Naive thymus-derived CD8-positive, alpha-beta T cell (primary cell): ENCODE results near the gene PLXDC2. TPM values are rescaled to one million over a fixed set of nuclear protein-coding genes. Genes with fewer than 3 reads are reported as not detected.

ENCODE experiments used
- ATAC-seq, 2 donors: fragments of 150-1000 bp; cut with Tn5 transposase in 1 of 2; sonication (Bioruptor Pico), chemical (Tn5 transposase) in 1 of 2; 1 replicate in 1 of 2; 2 replicates in 1 of 2; pipeline ENCODE4 v1.10.0; 2021; ENCODE audit warnings: mild to moderate bottlenecking in 2 of 2, moderate library complexity in 2 of 2
- POLR2A ChIA-PET: fragments of 350-600 bp; sonication (Branson Sonifier 250); formaldehyde crosslinking; loops from one replicate; lab custom pipeline; 2021; ENCODE audit warnings: antibody characterized with exemption; lab: Charles Lee
- DNase-seq, 10 donors: peaks; one replicate each; pipeline versions ENCODE4 v3.0.0 to v3.0.0-alpha.2; 2020 to 2022
- H3K27ac Mint-ChIP-seq, 10 donors: one replicate each; pipeline ENCODE4 v1.8.0; 2020 to 2022; ENCODE audit warnings: mild to moderate bottlenecking in 10 of 10, mixed read lengths in 10 of 10, moderate library complexity in 4 of 10, inconsistent platforms in 1 of 10
- H3K27me3 Mint-ChIP-seq, 5 donors: one replicate each; pipeline ENCODE4 v1.8.0; 2021 to 2022; ENCODE audit warnings: mixed read lengths in 5 of 5
- H3K36me3 Mint-ChIP-seq, 3 donors: one replicate each; pipeline ENCODE4 v1.8.0; 2020 to 2022; ENCODE audit warnings: mixed read lengths in 3 of 3, mild to moderate bottlenecking in 2 of 3, inconsistent platforms in 1 of 3
- H3K4me1 Mint-ChIP-seq, 4 donors: one replicate each; pipeline ENCODE4 v1.8.0; 2021 to 2022; ENCODE audit warnings: mixed read lengths in 4 of 4
- H3K4me3 Mint-ChIP-seq, 10 donors: one replicate each; pipeline ENCODE4 v1.8.0; 2020 to 2022; ENCODE audit warnings: mild to moderate bottlenecking in 10 of 10, mixed read lengths in 10 of 10, moderate library complexity in 6 of 10, inconsistent platforms in 1 of 10
- H3K9me3 Mint-ChIP-seq, 9 donors: one replicate each; pipeline ENCODE4 v1.8.0; 2020 to 2022; ENCODE audit warnings: mixed read lengths in 9 of 9, mild to moderate bottlenecking in 3 of 9, inconsistent platforms in 1 of 9, moderate library complexity in 1 of 9
- polyA plus RNA-seq, 3 donors: library from polyadenylated mRNA; unstranded; fragments of 300-500 nt; fragmentation: Illumina TruSeq; gene quantifications; one replicate each; pipeline ENCODE4 v1.2.3, GENCODE V29; 2021
- total RNA-seq, 8 experiments: library from RNA in 2 of 8; stranded (reverse) in 2 of 8; gene quantifications; one replicate each; pipeline ENCODE4 v1.2.3 and lab custom pipeline; 2021 to 2026

PLXDC2 gene
- total and polyA plus RNA-seq, 5 experiments from 2014 or later: 0.07 to 0.44 (median 0.31) TPM; not detected in 2

DNA sequence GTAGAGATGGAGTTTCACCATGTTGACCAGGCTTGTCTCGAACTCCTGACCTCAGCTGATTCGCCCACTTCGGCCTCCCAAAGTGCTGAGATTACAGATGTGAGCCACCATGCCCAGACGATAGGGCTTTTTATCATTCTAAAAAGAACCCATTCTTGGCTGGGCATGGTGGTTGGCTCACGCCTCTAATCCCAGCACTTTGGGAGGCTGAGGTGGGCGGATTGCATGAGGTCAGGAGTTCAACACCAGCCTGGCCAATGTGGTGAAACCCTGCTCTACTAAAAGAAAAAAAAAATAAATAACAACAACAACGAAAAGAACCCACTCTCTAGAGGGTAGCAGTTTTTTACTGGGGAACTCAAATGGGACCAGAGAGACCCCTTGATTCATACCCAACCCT lies 112.7 kb downstream of the PLXDC2 start:
- POLR2A ChIA-PET: no interaction called here

DNA sequence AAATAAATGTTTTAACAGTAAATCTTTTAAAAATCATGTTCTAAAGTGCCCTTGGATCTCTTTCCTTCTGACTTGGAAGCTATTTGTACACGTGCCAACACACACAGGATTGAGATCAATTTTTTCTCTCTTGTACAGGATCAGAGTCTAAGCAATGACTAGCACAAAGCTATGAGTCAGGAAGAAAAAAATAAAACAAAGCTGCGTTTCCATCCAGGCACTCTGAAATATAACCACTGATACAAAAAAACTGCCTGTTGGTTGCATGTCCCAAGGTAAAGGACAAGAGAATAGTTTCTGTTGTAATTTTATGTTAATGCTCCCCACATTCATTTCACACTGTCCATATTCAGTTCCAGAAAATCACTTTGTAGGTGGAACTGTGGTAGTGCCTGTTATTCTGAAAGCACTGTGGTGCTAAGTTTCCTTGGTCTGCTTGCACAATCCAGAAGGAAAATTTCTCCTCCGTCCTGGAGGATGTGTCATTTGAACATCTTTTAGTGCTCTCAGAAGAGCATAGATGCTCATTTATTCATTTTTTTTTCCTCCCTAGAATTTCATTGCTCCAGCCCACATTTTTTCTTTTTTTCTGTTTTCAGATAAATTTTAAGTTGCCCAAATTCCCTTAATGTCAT lies 113.4 kb downstream of the PLXDC2 start:
- Mint-ChIP-seq H3K4me3 (no peak overlapping the region), H3K4me1 (peaks cover 0 to 3% (median 0%) of the 10 kb centered on the region in 4 donors), H3K27me3 (no peaks in the 10 kb centered on the region), H3K36me3 (peaks cover 0 to 5% (median 0%) of the 10 kb centered on the region in 3 donors), H3K27ac (no peak overlapping the region), H3K9me3 (peaks cover 0 to 13% (median 0%) of the 10 kb centered on the region in 9 donors)
- no peak for ATAC-seq
- POLR2A ChIA-PET: no interaction called here
- no peak for DNase-seq

More for the DNA sequence above, 112.7 kb downstream of the PLXDC2 start:
- Mint-ChIP-seq H3K27me3 (no peaks in the 10 kb centered on the region), H3K4me1 (peaks cover 0 to 3% (median 0%) of the 10 kb centered on the region in 4 donors), H3K4me3 (no peak overlapping the region), H3K36me3 (peaks cover 0 to 5% (median 0%) of the 10 kb centered on the region in 3 donors), H3K9me3 (peaks cover 0 to 13% (median 0%) of the 10 kb centered on the region in 9 donors), H3K27ac (no peak overlapping the region)
- ATAC-seq: no peak
- no peak for DNase-seq

DNA sequence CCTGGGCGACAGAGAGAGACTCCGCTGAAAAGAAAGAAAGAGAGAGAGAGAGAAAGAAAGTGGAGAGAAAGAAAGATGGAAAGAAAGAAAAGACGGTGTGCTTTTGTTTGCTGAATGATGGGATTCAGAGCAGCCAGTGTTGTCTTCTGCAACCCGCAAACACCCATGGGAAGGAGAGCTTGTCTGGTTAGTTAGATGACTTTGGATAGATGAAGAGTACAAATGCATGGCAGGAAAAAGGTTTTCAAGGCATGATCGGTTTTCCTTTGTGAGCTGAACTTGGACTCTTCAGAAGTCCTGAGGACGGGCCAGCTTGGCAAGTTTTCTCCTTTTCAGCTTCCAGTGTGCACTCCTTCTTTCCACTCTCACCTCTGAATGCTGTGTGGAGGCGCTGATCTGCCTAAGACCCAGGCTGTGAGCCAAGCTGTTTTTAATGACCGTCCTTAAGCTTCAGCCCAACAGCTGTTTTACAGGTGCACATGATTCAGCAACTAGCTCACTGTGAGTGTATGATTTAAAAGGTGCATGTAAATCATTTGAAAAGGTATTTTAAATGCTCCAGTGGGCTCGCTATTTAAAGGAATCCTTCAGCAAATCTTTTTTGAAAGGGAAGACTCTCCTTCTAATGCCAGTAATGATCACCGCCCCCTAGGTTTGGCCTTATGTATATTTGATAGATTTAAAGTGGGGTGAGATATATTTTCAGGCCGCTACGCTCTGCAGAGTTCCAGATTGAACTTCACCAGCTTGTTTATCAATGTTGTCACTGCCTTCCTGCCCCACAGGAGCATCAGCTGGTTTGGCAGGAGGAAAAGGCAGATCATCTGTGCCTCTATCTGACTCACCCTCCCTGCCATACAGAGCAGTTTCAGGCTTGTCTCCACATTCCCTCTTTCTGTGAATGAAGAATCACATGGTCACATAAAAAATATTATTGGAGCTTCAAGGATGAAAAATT lies 115.0 kb downstream of the PLXDC2 start:
- peaks cover 0 to 3% (median 0%) of the 10 kb centered on the region in 4 donors for H3K4me1 Mint-ChIP-seq
- no peak for DNase-seq
- H3K27ac Mint-ChIP-seq: no peak overlapping the region
- no peaks in the 10 kb centered on the region for H3K27me3 Mint-ChIP-seq
- H3K9me3 Mint-ChIP-seq: peaks cover 0 to 13% (median 0%) of the 10 kb centered on the region in 9 donors
- POLR2A ChIA-PET: no interaction called here
- H3K4me3 Mint-ChIP-seq: no peak overlapping the region
- ATAC-seq: no peak
- H3K36me3 Mint-ChIP-seq: peaks cover 0 to 5% (median 0%) of the 10 kb centered on the region in 3 donors

DNA sequence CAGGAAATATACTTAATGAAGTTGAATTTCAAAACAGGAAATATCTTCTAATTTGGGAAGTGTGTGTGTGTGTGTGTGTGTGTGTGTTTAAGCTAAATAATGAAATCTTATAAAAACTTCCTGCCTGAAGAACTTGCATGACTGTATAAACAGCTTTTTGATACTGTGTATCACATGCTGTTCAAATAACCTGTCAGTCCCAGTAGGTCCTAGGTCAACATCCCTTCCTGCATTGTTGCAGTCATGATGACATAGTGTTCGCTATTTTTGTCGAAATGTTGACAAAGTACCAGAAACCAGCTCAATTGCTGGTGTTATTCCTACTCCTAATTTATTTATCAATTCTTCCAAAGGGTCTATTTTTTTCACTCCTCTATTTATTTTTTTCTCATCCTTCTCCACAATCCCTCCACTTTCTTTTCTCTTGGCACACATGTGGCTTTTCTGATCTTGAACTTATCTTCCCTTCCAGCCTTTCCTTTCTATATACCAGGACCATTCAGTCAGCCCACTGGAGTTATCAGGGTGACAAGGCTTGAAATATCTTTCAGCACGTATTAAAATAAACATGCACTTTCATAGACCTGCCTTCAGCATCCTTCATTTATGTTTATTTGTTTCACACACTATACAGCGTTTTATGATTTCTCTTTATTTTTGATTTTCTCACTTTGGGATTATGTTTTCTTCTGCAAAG lies 115.8 kb downstream of the PLXDC2 start:
- no peak overlapping the region for H3K4me3 Mint-ChIP-seq
- no peak overlapping the region for H3K27ac Mint-ChIP-seq
- peaks cover 0 to 13% (median 0%) of the 10 kb centered on the region in 9 donors for H3K9me3 Mint-ChIP-seq
- no peaks in the 10 kb centered on the region for H3K27me3 Mint-ChIP-seq
- H3K4me1 Mint-ChIP-seq: peaks cover 0 to 3% (median 0%) of the 10 kb centered on the region in 4 donors
- ATAC-seq (no peak), DNase-seq (no peak)
- H3K36me3 Mint-ChIP-seq: peaks cover 0 to 6% (median 0%) of the 10 kb centered on the region in 3 donors
- POLR2A ChIA-PET: no interaction called here

DNA sequence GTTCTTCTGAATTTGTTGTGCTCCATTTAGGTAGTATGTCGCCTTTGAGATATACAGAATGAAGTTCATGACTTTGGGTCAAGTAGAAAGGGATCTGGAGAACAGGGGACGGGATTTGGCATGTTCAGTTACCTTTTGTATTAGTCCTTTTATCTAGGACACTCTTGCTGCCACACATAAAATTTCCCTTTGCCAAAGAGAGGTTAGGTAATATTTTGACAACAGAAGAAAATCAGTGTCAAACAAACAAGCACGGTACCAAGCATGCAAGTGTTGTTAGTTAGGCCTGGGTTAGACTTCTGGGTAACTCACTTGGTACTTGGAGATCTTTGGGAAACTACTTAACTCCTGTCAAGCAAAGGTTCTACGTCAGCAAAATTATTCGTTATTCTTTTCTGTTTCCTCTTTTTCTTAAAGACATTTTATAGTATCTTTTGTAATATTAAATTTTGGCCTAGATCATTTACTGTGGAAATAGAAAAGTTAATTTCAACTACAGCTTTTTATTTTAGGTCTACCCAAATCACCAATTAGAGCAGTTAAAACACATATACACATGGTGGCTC lies 116.7 kb downstream of the PLXDC2 start:
- no peak overlapping the region for H3K4me3 Mint-ChIP-seq
- H3K4me1 Mint-ChIP-seq: peaks cover 0 to 3% (median 0%) of the 10 kb centered on the region in 4 donors
- POLR2A ChIA-PET: no interaction called here
- no peak overlapping the region for H3K27ac Mint-ChIP-seq
- H3K36me3 Mint-ChIP-seq: peaks cover 0 to 9% (median 0%) of the 10 kb centered on the region in 3 donors
- peaks cover 0 to 16% (median 0%) of the 10 kb centered on the region in 9 donors for H3K9me3 Mint-ChIP-seq
- H3K27me3 Mint-ChIP-seq: peaks cover 0 to 1% (median 0%) of the 10 kb centered on the region in 5 donors
- ATAC-seq: no peak
- no peak for DNase-seq

DNA sequence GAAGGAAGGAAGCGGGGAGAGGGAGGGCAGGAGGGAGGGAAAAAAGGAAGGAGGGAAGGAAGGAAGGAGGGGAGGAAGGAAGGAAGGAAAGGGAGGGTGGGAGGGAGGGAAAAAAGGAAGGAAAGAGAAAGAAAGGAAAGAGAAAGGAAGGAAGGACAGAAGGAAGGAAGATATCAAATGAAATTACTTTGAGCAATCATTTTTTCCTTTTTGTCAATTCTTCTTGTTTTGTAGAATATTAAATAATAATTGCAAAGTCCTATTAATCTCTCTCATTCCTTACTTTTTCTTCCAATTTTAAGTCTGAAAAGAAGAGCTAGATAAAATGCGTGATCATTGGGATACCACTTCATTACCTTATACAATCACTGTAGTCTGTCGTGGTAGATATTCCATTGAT lies 117.5 kb downstream of the PLXDC2 start:
- Mint-ChIP-seq H3K27me3 (peaks cover 0 to 1% (median 0%) of the 10 kb centered on the region in 5 donors), H3K4me1 (peaks cover 0 to 3% (median 0%) of the 10 kb centered on the region in 4 donors), H3K4me3 (no peak overlapping the region), H3K9me3 (peaks cover 0 to 25% (median 0%) of the 10 kb centered on the region in 9 donors), H3K27ac (no peak overlapping the region), H3K36me3 (peaks cover 0 to 4% (median 0%) of the 10 kb centered on the region in 3 donors)
- DNase-seq: no peak
- ATAC-seq: no peak
- POLR2A ChIA-PET: no interaction called here

DNA sequence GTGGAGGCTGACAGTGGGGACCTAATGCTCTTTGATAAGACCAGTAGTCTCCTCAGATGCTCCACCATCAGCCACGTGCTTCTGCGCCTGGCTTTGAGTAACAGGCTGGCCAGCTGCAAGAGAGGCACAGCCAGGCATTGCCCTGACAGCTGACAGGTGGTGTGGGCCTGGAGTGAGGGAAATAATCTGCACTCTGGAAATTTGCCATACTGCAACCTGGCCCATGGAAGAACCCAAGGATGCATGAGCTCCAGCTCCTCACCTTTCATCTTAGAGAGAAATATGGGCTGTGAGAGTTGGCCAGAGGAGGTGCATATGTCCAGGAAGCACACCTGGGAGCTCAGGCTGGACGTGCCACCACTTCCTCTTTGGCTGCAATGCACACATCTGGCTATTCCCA lies 118.9 kb downstream of the PLXDC2 start:
- H3K36me3 Mint-ChIP-seq: peaks cover 0 to 4% (median 0%) of the 10 kb centered on the region in 3 donors
- POLR2A ChIA-PET: no interaction called here
- no peak for ATAC-seq

DNA sequence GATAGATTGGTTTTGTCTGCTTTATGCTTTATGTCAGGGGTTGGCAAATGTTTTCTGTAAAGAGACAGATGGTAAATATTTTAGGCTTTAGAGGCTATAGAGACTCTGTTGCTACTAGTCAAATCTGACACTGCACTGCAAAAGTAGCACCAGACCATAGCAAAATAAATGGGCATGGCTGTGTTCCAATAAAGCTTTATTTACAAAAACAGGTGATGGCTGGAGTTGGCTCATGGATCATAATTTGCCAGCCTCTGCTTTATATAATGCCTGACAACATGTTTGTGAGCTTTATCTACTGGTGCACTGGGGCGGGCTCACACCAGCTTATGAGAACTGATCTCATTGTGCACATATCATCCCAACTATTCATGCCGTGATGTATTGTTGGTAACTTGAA lies 120.1 kb downstream of the PLXDC2 start:
- ATAC-seq (no peak), DNase-seq (no peak)
- Mint-ChIP-seq H3K27me3 (peaks cover 0 to 3% (median 0%) of the 10 kb centered on the region in 5 donors), H3K27ac (no peak overlapping the region), H3K4me3 (no peak overlapping the region), H3K36me3 (peaks cover 0 to 4% (median 0%) of the 10 kb centered on the region in 3 donors), H3K4me1 (peaks cover 0 to 5% (median 0%) of the 10 kb centered on the region in 4 donors), H3K9me3 (peaks cover 0 to 33% (median 0%) of the 10 kb centered on the region in 9 donors)
- POLR2A ChIA-PET: no interaction called here

More for the DNA sequence above, 118.9 kb downstream of the PLXDC2 start:
- Mint-ChIP-seq H3K27ac (no peak overlapping the region), H3K4me3 (no peak overlapping the region), H3K27me3 (peaks cover 0 to 1% (median 0%) of the 10 kb centered on the region in 5 donors), H3K4me1 (peaks cover 0 to 3% (median 0%) of the 10 kb centered on the region in 4 donors), H3K9me3 (peaks cover 0 to 27% (median 0%) of the 10 kb centered on the region in 9 donors)
- no peak for DNase-seq

DNA sequence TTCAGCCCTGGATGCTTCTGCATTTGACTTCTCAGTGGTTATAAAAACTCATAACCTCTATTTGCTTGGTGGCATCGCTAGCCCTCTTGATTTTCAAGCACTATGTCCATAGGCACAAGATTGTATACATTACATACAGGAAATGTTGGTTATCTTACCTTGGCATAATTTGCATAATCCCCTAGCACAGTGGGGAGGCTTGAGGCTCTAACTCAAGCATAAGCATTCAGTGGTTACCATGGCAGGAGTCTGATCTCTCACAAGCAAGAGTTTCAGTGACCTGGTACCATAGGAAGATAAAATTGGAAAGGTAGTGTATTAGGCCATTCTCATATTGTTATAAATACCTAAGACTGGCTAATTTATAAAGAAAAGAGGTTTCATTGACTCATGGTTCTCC lies 121.8 kb downstream of the PLXDC2 start:
- Mint-ChIP-seq H3K36me3 (peaks cover 0 to 4% (median 0%) of the 10 kb centered on the region in 3 donors), H3K4me3 (no peak overlapping the region), H3K27me3 (peaks cover 0 to 3% (median 0%) of the 10 kb centered on the region in 5 donors), H3K4me1 (peaks cover 0 to 2% (median 0%) of the 10 kb centered on the region in 4 donors), H3K9me3 (peaks cover 0 to 24% (median 0%) of the 10 kb centered on the region in 9 donors), H3K27ac (no peak overlapping the region)
- POLR2A ChIA-PET: no interaction called here
- ATAC-seq (no peak), DNase-seq (no peak)

DNA sequence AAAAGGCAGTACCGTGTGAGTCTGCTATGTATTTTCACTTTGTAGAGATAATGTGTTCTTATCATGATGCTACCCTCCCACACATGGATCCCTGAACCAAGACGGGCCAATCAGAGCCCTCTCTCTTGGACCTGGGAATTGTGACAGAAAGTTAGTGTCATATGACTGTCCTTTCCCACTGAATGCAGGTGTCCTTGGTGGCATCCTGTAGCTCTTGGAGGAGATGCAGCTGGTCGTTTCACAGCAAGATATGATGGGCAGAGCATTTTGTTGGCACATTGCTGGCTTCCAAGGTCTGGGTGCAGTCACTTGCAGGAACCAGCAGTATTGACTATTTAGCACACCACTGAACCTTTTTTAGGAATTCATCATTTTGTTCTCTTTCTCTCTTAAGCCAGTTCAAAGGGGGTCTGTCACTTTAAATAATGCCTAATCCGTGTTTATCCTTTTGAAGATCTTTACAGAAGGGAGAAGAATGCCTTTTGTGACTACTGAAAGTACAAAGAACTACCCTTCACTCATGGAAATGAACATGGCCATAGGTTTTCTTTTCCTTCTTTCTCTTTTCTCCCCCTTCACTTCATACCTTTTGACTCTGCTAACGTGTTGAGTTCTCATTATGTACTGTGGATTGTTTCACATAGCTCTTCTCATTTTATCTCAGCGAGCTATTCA lies 125.1 kb downstream of the PLXDC2 start:
- H3K27me3 Mint-ChIP-seq: peaks cover 0 to 3% (median 0%) of the 10 kb centered on the region in 5 donors
- H3K36me3 Mint-ChIP-seq: peaks cover 0 to 4% (median 0%) of the 10 kb centered on the region in 3 donors
- H3K27ac Mint-ChIP-seq: no peak overlapping the region
- peaks cover 0 to 24% (median 0%) of the 10 kb centered on the region in 9 donors for H3K9me3 Mint-ChIP-seq
- no peak for ATAC-seq
- no peak for DNase-seq
- H3K4me1 Mint-ChIP-seq: peaks cover 0 to 4% (median 0%) of the 10 kb centered on the region in 4 donors
- no peak overlapping the region for H3K4me3 Mint-ChIP-seq
- POLR2A ChIA-PET: no interaction called here

DNA sequence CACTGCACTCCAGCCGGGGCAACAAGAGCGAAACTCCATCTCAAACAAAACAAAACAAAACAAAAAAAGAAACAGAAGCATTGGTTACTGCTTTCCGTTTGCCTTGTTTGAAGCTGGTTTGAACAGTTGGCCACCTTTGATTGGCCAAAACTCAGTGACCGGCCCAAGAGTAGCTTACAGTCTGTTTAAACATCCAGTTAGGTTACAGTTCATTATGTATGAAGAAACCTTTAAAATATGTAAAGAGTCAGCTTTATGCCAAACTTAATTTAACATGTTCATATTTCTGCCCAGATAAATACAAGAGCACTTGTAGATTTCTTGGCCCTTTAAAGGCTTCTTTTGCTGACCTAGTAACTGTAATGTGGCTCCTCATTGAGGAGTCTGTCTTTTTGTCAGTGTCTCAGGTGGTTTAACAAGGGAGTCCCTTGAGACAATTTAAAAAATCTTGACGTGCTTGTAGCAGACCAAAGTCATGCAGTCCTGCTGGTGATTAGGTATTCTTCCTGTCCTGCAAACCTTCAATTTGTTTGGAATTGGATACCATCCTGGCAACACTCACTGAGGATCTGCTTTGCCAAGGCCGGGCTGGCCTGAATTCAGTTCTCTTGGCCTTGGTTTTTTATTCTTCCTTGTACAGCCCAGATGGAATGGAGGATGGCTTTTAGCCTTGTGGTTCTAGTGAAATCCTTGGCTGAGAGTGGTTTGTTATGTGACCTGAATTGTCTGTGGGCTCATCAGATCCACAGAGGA lies 128.9 kb downstream of the PLXDC2 start:
- Mint-ChIP-seq H3K4me3 (no peak overlapping the region), H3K36me3 (no peaks in the 10 kb centered on the region), H3K4me1 (peaks cover 0 to 10% (median 0%) of the 10 kb centered on the region in 4 donors), H3K27me3 (peaks cover 0 to 2% (median 0%) of the 10 kb centered on the region in 5 donors), H3K27ac (no peak overlapping the region), H3K9me3 (peaks cover 0 to 9% (median 0%) of the 10 kb centered on the region in 9 donors)
- no peak for DNase-seq
- ATAC-seq: no peak
- POLR2A ChIA-PET: no interaction called here
